SK-N-SH (cell line): ENCODE measurements around the gene FTO.

ENCODE experiments used
- CHD2 ChIP-seq: fragments of 150-350 bp; IDR thresholded peaks from 2 replicates; pipeline ENCODE4 v1.6.1; 2018; ENCODE audit warnings: low read length; ENCODE audit not compliant: partially characterized antibody
- EP300 ChIP-seq, 2 experiments: IDR thresholded peaks; 2 replicates each; pipeline versions ENCODE4 v1.4.0 to v1.6.1; 2012; ENCODE audit warnings: borderline replicate concordance in 1 of 2, low read depth in 1 of 2, low read length in 1 of 2
- POLR2AphosphoS5 ChIP-seq: IDR thresholded peaks from 2 replicates; pipeline ENCODE4 v1.6.1; 2012; ENCODE audit warnings: low read depth, low read length
- SIN3A ChIP-seq: IDR thresholded peaks from 2 replicates; pipeline ENCODE4 v1.6.1; 2012; ENCODE audit warnings: low read depth, mild to moderate bottlenecking, low read length, moderate library complexity, borderline replicate concordance
- YY1 ChIP-seq: IDR thresholded peaks from 2 replicates; pipeline ENCODE4 v1.4.0; 2012; ENCODE audit warnings: low read depth, mild to moderate bottlenecking
- TF ChIP-seq, protein P1 (sequence below): IDR thresholded peaks from 2 replicates; pipeline ENCODE4 v1.4.0; 2012; ENCODE audit warnings: low read depth
- TF ChIP-seq, protein P2 (sequence below): fragments of 200-600 bp; sonication (generic); IDR thresholded peaks from 2 replicates; pipeline ENCODE4 v1.6.1; 2017; ENCODE audit warnings: antibody characterized with exemption, mild to moderate bottlenecking, moderate library complexity
- TF ChIP-seq, protein P3 (sequence below): IDR thresholded peaks from 2 replicates; pipeline ENCODE4 v1.6.1; 2012; ENCODE audit warnings: mild to moderate bottlenecking, low read depth, low read length, moderate library complexity

DNA sequence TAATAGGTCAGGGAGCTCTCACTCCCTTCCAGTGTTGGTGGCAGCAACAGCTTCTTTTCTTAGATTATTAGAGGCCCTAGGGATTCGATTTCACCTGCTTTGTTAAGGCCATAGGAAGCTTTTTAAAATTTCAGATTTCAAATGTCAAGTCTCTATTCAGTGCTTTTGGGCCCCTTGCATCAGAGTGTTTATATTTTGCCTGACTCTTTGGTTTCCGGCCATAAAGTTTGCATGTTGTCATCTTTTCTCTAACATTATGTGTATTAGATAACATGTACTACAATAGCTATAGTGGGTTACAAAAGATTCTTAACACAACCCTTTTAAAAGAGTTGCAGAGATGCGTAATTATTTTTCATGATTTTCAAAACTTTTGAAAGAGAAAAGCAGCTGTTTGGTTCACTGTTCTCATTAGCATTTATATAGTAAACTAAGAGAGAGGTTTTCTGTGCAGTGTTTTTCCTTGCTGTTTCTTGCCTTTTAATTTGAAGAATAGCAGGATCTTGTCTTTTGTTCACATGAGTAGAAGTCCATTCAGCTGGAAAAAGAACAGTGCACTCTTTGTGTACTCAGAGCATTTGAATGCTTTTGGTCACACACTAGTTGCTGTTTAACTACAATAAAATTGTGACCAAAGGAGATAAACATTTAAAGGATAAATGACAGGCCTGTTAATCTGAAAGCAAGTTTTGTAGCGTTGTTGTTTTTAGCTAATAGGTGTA, 52.5 kb downstream of the FTO start:
- TF ChIP-seq, protein P1, sequence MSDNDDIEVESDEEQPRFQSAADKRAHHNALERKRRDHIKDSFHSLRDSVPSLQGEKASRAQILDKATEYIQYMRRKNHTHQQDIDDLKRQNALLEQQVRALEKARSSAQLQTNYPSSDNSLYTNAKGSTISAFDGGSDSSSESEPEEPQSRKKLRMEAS, result no peak
- TF ChIP-seq, protein P2, sequence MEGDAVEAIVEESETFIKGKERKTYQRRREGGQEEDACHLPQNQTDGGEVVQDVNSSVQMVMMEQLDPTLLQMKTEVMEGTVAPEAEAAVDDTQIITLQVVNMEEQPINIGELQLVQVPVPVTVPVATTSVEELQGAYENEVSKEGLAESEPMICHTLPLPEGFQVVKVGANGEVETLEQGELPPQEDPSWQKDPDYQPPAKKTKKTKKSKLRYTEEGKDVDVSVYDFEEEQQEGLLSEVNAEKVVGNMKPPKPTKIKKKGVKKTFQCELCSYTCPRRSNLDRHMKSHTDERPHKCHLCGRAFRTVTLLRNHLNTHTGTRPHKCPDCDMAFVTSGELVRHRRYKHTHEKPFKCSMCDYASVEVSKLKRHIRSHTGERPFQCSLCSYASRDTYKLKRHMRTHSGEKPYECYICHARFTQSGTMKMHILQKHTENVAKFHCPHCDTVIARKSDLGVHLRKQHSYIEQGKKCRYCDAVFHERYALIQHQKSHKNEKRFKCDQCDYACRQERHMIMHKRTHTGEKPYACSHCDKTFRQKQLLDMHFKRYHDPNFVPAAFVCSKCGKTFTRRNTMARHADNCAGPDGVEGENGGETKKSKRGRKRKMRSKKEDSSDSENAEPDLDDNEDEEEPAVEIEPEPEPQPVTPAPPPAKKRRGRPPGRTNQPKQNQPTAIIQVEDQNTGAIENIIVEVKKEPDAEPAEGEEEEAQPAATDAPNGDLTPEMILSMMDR, result no peak
- TF ChIP-seq CHD2, result no peak
- no peak for TF ChIP-seq POLR2AphosphoS5
- TF ChIP-seq EP300 (IDR thresholded peaks at IDR 0.05; ENCODE audit: borderline replicate concordance in 1 of 2, low read depth in 1 of 2, low read length in 1 of 2), result no peak
- TF ChIP-seq YY1, result no peak
- TF ChIP-seq, protein P3, sequence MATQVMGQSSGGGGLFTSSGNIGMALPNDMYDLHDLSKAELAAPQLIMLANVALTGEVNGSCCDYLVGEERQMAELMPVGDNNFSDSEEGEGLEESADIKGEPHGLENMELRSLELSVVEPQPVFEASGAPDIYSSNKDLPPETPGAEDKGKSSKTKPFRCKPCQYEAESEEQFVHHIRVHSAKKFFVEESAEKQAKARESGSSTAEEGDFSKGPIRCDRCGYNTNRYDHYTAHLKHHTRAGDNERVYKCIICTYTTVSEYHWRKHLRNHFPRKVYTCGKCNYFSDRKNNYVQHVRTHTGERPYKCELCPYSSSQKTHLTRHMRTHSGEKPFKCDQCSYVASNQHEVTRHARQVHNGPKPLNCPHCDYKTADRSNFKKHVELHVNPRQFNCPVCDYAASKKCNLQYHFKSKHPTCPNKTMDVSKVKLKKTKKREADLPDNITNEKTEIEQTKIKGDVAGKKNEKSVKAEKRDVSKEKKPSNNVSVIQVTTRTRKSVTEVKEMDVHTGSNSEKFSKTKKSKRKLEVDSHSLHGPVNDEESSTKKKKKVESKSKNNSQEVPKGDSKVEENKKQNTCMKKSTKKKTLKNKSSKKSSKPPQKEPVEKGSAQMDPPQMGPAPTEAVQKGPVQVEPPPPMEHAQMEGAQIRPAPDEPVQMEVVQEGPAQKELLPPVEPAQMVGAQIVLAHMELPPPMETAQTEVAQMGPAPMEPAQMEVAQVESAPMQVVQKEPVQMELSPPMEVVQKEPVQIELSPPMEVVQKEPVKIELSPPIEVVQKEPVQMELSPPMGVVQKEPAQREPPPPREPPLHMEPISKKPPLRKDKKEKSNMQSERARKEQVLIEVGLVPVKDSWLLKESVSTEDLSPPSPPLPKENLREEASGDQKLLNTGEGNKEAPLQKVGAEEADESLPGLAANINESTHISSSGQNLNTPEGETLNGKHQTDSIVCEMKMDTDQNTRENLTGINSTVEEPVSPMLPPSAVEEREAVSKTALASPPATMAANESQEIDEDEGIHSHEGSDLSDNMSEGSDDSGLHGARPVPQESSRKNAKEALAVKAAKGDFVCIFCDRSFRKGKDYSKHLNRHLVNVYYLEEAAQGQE, result no peak
- TF ChIP-seq SIN3A, result no peak
